NT2/D1 (cell line): ENCODE data around the gene AGO4.

ENCODE experiments used
- SUZ12 ChIP-seq: IDR thresholded peaks from 2 replicates; pipeline ENCODE4 v1.6.1; 2011; ENCODE audit not compliant: insufficient read length, insufficient read depth; ENCODE audit errors: extremely low read depth
- YY1 ChIP-seq: IDR thresholded peaks from 2 replicates; pipeline ENCODE4 v1.6.1; 2011; ENCODE audit not compliant: insufficient read length, insufficient read depth
- ZNF274 ChIP-seq: IDR thresholded peaks from 2 replicates; pipeline ENCODE4 v1.6.1; 2011; ENCODE audit warnings: mild to moderate bottlenecking, low read depth, low read length

- no peak for TF ChIP-seq YY1
- no peak for TF ChIP-seq SUZ12
- TF ChIP-seq ZNF274: no peak
These were observed 40.2 kb downstream of the AGO4 start for GRCh38 chr1:35847935-35848565.
